Subcutaneous adipose tissue (tissue), 4 donors: Measurements from ENCODE around the gene CTDSPL. TPM values are rescaled to one million over a fixed set of nuclear protein-coding genes. Genes with fewer than 3 reads are reported as not detected.

Source experiments
- total RNA-seq, 4 donors: library from RNA; depleted of rRNA; stranded (reverse); fragments of >200 nt; gene quantifications; one replicate each; pipeline ENCODE4 v1.1.0, GENCODE V29; 2016
- TF ChIP-seq, protein P1 (sequence below): fragments of 450-650 bp; IDR thresholded peaks from one replicate; pipeline ENCODE4 v1.5.1; 2016; ENCODE audit warnings: low read depth, mild to moderate bottlenecking, control low read depth, antibody characterized with exemption, moderate library complexity

The CTDSPL gene
- total RNA-seq, 4 donors from 2014 or later, result 29.0 to 34.8 (median 30.1) TPM

- TF ChIP-seq, protein P1, sequence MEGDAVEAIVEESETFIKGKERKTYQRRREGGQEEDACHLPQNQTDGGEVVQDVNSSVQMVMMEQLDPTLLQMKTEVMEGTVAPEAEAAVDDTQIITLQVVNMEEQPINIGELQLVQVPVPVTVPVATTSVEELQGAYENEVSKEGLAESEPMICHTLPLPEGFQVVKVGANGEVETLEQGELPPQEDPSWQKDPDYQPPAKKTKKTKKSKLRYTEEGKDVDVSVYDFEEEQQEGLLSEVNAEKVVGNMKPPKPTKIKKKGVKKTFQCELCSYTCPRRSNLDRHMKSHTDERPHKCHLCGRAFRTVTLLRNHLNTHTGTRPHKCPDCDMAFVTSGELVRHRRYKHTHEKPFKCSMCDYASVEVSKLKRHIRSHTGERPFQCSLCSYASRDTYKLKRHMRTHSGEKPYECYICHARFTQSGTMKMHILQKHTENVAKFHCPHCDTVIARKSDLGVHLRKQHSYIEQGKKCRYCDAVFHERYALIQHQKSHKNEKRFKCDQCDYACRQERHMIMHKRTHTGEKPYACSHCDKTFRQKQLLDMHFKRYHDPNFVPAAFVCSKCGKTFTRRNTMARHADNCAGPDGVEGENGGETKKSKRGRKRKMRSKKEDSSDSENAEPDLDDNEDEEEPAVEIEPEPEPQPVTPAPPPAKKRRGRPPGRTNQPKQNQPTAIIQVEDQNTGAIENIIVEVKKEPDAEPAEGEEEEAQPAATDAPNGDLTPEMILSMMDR, result no peak
Measured at GRCh38 chr3:37899711-37900306, 38.1 kb downstream of the CTDSPL start.

GRCh38 chr3:37901721-37902120 lies 40.0 kb downstream of the CTDSPL start:
- TF ChIP-seq, protein P1, result no peak

DNA sequence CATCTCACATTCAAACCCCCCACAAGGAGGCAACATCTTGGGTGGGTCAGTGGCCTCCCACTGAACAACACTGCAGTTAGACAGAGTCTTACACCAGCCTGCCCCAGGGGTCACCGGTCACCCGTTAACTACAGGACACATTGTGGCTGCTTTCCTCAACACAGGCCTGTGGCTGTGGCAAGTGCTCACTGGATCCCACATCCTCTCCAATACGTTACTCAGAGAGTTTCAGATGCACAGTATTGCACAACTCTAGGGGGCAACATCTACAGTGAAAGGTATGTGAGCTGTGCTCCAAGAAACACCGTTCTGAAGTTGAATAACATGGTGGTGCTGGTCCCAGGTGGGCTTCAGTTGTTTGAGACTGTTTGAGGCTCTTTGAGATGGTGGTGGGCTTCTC lies 41.0 kb downstream of the CTDSPL start:
- TF ChIP-seq, protein P1, result no peak

DNA sequence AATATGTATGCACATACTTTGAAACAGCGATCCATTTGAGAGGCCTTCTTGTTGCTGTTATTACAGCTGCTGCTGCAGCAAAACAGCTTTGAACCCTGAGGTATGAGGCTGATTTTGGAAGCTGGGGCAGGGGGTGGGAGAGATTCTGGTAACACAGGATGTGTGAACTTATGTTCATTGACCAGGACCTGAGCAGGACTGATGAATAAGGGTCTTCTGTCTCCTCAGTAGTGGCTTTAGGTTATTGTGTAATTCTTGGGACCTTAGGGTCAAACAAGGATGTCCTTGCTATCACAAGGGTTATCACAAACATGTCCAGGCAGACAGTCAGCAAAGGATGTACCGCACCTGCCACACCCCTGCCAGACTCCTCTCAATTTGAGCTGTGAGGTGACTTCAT lies 41.6 kb downstream of the CTDSPL start:
- TF ChIP-seq, protein P1, result no peak

GRCh38 chr3:37903734-37904133 lies 42.1 kb downstream of the CTDSPL start:
- TF ChIP-seq, protein P1, result no peak

DNA sequence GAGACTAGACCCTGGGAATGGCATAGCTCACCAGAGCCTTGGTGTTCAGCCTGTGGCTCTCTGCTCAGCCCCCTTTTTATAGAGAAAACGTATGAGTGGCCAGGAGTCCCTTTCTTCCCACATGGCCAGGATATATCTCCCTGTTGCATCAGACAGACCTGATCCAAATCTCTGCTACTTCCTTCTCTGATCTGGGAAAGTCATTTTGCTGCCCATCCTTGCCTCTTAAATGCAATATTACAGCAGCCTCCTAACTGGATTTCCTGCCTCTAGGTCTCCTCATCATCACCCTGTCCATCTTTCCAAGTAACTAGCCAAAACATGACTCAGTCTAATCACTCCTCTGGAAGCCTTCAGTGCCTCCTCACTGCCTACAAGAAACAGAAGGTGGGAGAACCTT lies 42.9 kb downstream of the CTDSPL start:
- TF ChIP-seq, protein P1, result no peak

DNA sequence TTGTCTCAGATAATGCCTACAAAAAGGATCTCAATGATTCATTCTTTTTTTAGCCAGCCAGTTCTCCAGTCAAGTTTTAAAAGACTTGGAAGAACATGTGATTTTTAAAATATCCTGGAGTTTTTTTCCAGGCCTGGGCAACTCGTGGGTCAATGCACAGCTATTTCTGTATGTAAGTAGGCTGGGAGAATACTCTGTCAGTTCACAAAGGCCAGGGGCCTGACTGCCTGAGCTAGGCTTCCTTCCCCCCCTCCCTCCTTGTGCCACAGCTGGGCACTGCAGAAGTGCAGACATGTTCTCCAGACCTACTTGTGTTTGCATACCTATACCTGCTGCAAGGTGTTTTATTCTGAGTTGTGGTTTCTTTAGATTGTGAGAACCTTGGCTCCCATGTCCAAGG lies 43.7 kb downstream of the CTDSPL start:
- TF ChIP-seq, protein P1, result no peak
